Gastrocnemius medialis (tissue), 4 donors: ENCODE results near the gene CCBE1. TPM values are rescaled to one million over a fixed set of nuclear protein-coding genes. Genes with fewer than 3 reads are reported as not detected.

Experiments
- ATAC-seq, 2 donors: fragments of 150-250 bp; one replicate each; pipeline ENCODE4 v1.9.1; 2016
- DNase-seq, 2 donors: peaks; one replicate each; pipeline ENCODE4 v3.0.0-alpha.2; 2019
- H3K27ac ChIP-seq, 4 donors: fragments of 200-600 bp; sonication (generic); 1 replicate in 1 of 4; 2 replicates in 3 of 4; pipeline ENCODE4 v1.5.1; 2016 to 2018; ENCODE audit warnings: mild to moderate bottlenecking in 2 of 4, moderate library complexity in 1 of 4
- H3K27me3 ChIP-seq, 3 donors: fragments of 200-600 bp; sonication (generic) in 2 of 3; 1 replicate in 1 of 3; 2 replicates in 2 of 3; pipeline versions ENCODE4 v1.5.1 to v1.6.0; 2016 to 2019; ENCODE audit warnings: mild to moderate bottlenecking in 1 of 3, moderate library complexity in 1 of 3
- H3K36me3 ChIP-seq, 2 donors: fragments of 200-600 bp; sonication (generic) in 1 of 2; one replicate each; pipeline ENCODE4 v1.5.1; 2017 to 2018
- H3K4me1 ChIP-seq, 2 donors: fragments of 200-600 bp; sonication (generic) in 1 of 2; one replicate each; pipeline ENCODE4 v1.5.1; 2016 to 2017; ENCODE audit warnings: mild to moderate bottlenecking in 2 of 2
- H3K4me3 ChIP-seq, 4 donors: fragments of 200-600 bp; sonication (generic) in 3 of 4; 1 replicate in 1 of 4; 2 replicates in 3 of 4; pipeline ENCODE4 v1.5.1; 2016 to 2019; ENCODE audit warnings: mild to moderate bottlenecking in 2 of 4
- H3K9me3 ChIP-seq, 3 donors: fragments of 200-600 bp; sonication (generic) in 2 of 3; 1 replicate in 1 of 3; 2 replicates in 2 of 3; pipeline ENCODE4 v1.5.1; 2016 to 2019
- POLR2A ChIP-seq, 2 donors: fragments of 450-650 bp; IDR thresholded peaks; one replicate each; pipeline ENCODE4 v1.6.1; 2017; ENCODE audit warnings: antibody characterized with exemption in 2 of 2, mild to moderate bottlenecking in 2 of 2, moderate library complexity in 2 of 2
- in situ Hi-C, 4 donors: fragments of 200-750 bp; cut with MboI; loops; one replicate each; pipeline versions ENCODE4 v1.15.0 to v1.8.0; 2017; ENCODE audit warnings: low sequenced_read_pairs in 4 of 4
- intact Hi-C: fragments of 100-400 bp; cut with DNase I; formaldehyde crosslinking; loops from one replicate; pipeline ENCODE4 v1.15.1; 2023; ENCODE audit warnings: low total_unique reads
- total RNA-seq, 4 donors: library from RNA; depleted of rRNA; stranded (reverse); fragments of >200 nt; gene quantifications; one replicate each; pipeline versions ENCODE4 v1.1.0 to v1.2.3, GENCODE V29; 2016
- TF ChIP-seq, protein P1 (sequence below), 5 experiments: fragments of 450-650 bp in 3 of 5; fragments of 200-600 bp in 2 of 5; sonication (generic) in 2 of 5; IDR thresholded peaks in 4 of 5; conservative IDR thresholded peaks in 1 of 5; 1 replicate in 4 of 5; 2 replicates in 1 of 5; pipeline ENCODE4 v1.5.1; 2016 to 2019; ENCODE audit warnings: antibody characterized with exemption in 5 of 5, mild to moderate bottlenecking in 3 of 5, moderate library complexity in 3 of 5

The CCBE1 gene
- total RNA-seq, 4 donors from 2014 or later = 0.44 to 2.7 (median 1.3) TPM

DNA sequence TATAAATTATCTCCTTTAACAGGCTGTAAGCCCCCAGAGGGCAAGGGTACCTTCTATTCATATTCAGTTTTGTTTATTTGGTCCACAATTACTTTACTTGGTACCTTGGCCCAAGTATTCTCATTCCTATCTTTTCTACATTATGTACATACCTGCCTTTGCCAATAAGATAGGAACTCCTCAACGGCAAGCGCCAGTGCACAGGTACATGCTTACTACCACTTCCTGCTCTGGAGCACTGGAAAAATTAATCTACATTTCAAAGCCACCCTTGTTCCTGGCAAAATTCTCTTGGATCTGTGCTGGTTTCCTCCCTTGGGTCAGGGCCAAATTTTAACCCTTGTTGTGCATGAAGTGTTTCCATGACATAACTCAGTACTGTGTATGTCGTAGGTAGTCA, 303.8 kb downstream of the CCBE1 start:
- TF ChIP-seq, protein P1, sequence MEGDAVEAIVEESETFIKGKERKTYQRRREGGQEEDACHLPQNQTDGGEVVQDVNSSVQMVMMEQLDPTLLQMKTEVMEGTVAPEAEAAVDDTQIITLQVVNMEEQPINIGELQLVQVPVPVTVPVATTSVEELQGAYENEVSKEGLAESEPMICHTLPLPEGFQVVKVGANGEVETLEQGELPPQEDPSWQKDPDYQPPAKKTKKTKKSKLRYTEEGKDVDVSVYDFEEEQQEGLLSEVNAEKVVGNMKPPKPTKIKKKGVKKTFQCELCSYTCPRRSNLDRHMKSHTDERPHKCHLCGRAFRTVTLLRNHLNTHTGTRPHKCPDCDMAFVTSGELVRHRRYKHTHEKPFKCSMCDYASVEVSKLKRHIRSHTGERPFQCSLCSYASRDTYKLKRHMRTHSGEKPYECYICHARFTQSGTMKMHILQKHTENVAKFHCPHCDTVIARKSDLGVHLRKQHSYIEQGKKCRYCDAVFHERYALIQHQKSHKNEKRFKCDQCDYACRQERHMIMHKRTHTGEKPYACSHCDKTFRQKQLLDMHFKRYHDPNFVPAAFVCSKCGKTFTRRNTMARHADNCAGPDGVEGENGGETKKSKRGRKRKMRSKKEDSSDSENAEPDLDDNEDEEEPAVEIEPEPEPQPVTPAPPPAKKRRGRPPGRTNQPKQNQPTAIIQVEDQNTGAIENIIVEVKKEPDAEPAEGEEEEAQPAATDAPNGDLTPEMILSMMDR (IDR thresholded peaks at IDR 0.05 in 4 of 5, conservative IDR thresholded peaks at IDR 0.05 in 1 of 5) = no peak
- TF ChIP-seq POLR2A (IDR thresholded peaks at IDR 0.05) = no peak
- no peaks in the 10 kb centered on the region for H3K36me3 ChIP-seq
- DNase-seq (no peak), ATAC-seq (no peak)
- no peak overlapping the region for H3K27ac ChIP-seq
- intact Hi-C loops = no loop called here
- in situ Hi-C loops = no loop called here
- H3K4me3 ChIP-seq = no peak overlapping the region
- no peaks in the 10 kb centered on the region for H3K9me3 ChIP-seq
- peaks cover 19 to 22% of the 10 kb centered on the region in 2 donors for H3K4me1 ChIP-seq
- no peaks in the 10 kb centered on the region for H3K27me3 ChIP-seq

DNA sequence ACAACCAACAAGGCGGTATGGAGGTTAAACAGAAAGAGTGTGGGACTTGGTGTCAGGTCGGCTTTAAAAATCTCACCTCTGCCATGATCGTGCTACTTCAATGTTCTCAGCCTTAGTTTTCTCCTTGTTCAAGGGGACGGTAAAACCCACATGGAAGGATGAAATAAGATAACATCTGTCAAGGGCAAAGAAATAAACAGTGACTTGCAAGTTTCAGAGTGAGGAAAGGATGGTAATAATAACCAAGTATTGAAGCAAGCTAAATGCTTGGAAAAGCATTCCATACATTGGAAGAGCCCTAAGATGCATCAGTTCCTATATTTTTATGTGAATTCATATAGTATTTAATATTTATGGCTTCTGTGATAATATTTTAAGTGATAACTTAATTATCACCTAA, 308.4 kb downstream of the CCBE1 start:
- Histone ChIP-seq H3K4me1 (peaks cover 29 to 32% of the 10 kb centered on the region in 2 donors), H3K27ac (peak overlapping the region; percentile 17 to 79 (median 64)), H3K27me3 (no peaks in the 10 kb centered on the region), H3K9me3 (no peaks in the 10 kb centered on the region), H3K36me3 (no peaks in the 10 kb centered on the region), H3K4me3 (no peak overlapping the region)
- no peak for TF ChIP-seq POLR2A (IDR thresholded peaks at IDR 0.05)
- TF ChIP-seq, protein P1 (IDR thresholded peaks at IDR 0.05 in 4 of 5, conservative IDR thresholded peaks at IDR 0.05 in 1 of 5) = no peak
- in situ Hi-C loops (no loop called here), intact Hi-C loops (no loop called here)
- ATAC-seq (peak in 1 of 2 donors; percentile 49), DNase-seq (no peak)

DNA sequence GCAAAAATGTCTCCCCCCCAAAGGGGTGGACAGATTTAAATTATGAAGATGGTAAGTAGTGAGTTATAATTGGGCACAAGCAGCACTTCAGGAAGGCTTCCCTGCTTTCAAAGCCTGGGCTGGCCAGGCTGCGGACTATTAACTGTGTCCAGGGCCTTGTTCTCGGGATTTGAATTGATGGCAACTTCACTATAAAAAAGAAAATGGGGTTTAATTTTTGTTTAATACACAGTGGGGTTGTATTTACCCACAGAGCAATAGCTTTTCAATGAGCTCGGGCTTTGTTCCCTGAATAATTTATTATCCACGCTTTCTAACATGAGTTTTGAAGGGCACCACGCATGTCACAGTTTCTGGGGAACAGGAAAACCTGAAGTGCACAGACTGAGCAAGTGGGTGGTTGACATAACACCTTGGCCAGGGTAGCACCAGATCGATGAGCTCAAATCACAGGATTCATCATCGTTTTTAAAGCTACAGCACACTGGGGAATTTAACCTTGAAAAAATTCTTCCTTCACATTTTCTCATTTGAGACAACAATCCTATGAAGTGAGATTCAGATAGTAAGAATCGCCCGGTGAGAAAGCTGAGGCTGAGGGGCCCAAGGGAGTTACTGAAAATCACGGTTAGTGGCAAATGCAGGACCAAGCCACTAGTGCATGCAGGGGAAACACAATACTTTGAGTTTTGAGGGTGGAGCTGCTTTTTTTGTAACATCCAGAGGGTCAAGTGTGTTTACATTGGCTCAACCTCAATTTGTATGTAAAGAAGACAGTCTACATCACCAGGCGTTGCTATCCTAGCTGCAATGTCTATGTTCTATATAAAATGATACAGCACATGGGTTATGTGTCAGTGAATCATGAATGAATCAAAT, 309.3 kb downstream of the CCBE1 start:
- H3K27ac ChIP-seq = peak overlapping the region; percentile 16 to 79 (median 64)
- H3K27me3 ChIP-seq = no peaks in the 10 kb centered on the region
- H3K4me3 ChIP-seq = no peak overlapping the region
- no peaks in the 10 kb centered on the region for H3K36me3 ChIP-seq
- in situ Hi-C loops (no loop called here), intact Hi-C loops (no loop called here)
- TF ChIP-seq, protein P1 (IDR thresholded peaks at IDR 0.05 in 4 of 5, conservative IDR thresholded peaks at IDR 0.05 in 1 of 5) = no peak
- no peak for TF ChIP-seq POLR2A (IDR thresholded peaks at IDR 0.05)
- peaks cover 29 to 32% of the 10 kb centered on the region in 2 donors for H3K4me1 ChIP-seq
- H3K9me3 ChIP-seq = no peaks in the 10 kb centered on the region
- no peak for DNase-seq
- ATAC-seq = no peak

DNA sequence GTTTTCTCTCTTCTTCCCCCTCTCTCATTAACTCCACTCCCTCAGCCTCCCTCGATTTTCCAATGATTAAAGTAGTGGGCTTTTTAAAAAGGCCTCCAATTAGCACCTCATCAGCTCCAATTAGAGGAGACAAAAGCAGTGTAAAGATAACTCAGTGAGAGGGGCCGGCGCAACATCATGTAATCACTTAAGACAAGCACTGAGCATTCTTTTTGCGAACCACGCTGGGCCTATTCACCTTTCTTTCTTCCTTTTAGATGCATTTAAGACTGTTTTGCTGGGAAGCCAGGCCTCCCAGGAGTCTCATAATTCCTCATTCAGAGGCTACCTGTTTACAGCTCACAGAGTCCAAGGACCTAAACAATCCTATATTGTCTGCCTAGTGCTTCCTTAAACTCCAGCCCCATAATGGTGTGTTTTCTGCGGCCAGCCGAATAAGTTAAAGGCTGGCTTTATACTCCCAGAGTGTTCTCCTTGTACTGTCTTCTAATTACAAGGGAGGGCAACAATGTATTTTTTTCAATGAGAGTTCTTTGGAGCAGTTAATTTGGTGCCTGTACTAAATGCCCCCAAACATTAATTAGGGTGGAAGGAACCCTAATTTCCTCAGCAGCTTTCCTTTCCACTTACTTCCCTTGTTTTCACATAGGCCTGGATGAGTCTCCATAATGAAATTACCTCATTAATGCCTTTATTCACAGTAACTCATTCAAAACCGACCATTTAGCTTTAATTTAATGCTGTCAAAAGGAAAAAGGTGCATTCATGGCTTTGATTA, 310.1 kb downstream of the CCBE1 start:
- H3K9me3 ChIP-seq = no peaks in the 10 kb centered on the region
- H3K27ac ChIP-seq = peak overlapping the region; percentile 16 to 79 (median 64)
- H3K36me3 ChIP-seq = no peaks in the 10 kb centered on the region
- in situ Hi-C loops (no loop called here), intact Hi-C loops (no loop called here)
- TF ChIP-seq POLR2A (IDR thresholded peaks at IDR 0.05) = no peak
- TF ChIP-seq, protein P1 (IDR thresholded peaks at IDR 0.05 in 4 of 5, conservative IDR thresholded peaks at IDR 0.05 in 1 of 5) = no peak
- no peaks in the 10 kb centered on the region for H3K27me3 ChIP-seq
- ATAC-seq (no peak), DNase-seq (no peak)
- no peak overlapping the region for H3K4me3 ChIP-seq
- peaks cover 29 to 32% of the 10 kb centered on the region in 2 donors for H3K4me1 ChIP-seq
